ES-I3 (cell line): ENCODE measurements around the gene ABCA2.

ENCODE experiments used
- H3K36me3 ChIP-seq: 2 replicates; pipeline ENCODE4 v1.6.1; 2013; ENCODE audit warnings: mild to moderate bottlenecking, low read length, control low read depth, moderate library complexity; ENCODE audit not compliant: insufficient read depth
- H3K4me1 ChIP-seq: 2 replicates; pipeline ENCODE4 v1.6.1; 2013; ENCODE audit warnings: mild to moderate bottlenecking, control low read depth, low read length; ENCODE audit not compliant: insufficient read depth
- H3K9ac ChIP-seq: 2 replicates; pipeline ENCODE4 v1.6.1; 2013; ENCODE audit warnings: low read depth, mild to moderate bottlenecking, low read length, moderate library complexity
- H3K9me3 ChIP-seq: 2 replicates; pipeline ENCODE4 v1.6.1; 2013; ENCODE audit warnings: mild to moderate bottlenecking, low read length, moderate library complexity; ENCODE audit not compliant: control insufficient read depth, insufficient read depth

Gene ABCA2

DNA sequence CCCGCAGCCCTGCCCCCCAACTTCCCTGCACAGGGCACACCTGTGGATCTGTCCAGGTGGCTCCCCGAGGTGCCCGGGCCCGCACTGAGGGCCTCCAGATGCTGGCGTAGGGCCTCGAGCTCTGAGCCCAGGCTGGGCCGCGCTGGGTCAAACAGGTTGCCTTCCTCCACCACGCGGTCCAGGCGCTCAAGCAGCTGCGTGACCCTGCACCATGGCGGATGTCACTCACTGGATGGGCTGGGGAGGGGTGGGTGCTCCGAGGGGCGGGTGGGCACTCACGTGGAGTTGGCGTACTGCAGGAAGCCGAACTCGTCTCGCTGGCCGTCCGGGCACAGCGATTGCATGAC, 5.4 kb downstream of the ABCA2 start:
- Histone ChIP-seq H3K9me3 (no peaks in the 10 kb centered on the region), H3K36me3 (no peaks in the 10 kb centered on the region), H3K9ac (no peak overlapping the region), H3K4me1 (no peaks in the 10 kb centered on the region)

DNA sequence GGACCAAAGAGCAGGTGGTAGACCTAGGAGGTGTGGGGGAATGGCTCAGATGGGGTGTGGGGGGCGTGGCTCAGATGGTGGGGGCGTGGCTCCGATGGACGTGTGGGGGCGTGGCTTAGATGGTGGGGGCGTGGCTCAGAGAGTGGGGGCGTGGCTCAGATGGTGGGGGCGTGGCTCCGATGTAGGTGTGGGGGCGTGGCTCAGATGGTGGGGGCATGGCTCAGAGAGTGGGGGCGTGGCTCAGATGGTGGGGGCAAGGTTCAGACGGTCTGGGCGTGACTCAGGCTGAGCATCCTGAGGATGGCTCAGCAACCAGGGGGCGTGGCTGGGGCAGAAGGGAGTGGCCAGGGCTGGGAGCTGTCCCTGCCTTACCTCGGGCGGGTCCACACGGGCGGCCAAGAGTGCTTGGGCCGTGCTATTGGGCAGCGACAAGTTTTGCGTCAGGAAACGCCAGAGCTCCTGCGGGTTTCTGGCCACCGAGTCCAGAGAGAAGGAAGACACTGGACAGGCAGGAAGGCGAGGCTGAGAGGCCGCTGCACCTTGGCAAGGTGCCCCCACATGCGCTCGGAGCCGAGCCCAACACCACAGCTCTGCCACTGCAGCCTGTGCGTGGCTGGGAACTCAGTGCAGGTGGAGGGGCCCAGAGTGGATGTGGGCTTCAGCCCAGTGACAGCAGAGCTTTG, 5.9 kb downstream of the ABCA2 start:
- H3K36me3 ChIP-seq, result no peaks in the 10 kb centered on the region
- no peaks in the 10 kb centered on the region for H3K9me3 ChIP-seq
- no peaks in the 10 kb centered on the region for H3K4me1 ChIP-seq
- no peak overlapping the region for H3K9ac ChIP-seq

DNA sequence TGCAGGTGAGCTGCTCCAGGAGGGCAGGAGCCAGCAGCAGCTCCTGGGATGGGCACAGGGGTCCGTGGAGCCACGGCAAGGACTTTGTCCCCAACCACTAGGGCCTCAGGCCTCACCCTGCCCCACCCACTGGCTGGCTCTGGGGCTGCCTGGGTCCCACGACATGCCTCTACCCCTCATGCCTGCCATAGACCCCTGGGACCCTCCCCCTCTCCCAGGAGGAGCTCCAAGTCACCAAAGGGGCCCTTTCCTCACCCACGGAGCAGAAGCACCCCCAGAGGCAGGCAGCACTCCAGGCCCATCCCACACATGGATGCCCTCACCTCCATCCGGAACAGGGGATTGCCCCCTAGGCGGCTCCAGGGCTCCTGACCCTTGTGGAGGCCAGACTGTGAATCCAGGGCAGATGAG, 6.5 kb downstream of the ABCA2 start:
- Histone ChIP-seq H3K9ac (no peak overlapping the region), H3K9me3 (no peaks in the 10 kb centered on the region), H3K4me1 (no peaks in the 10 kb centered on the region), H3K36me3 (no peaks in the 10 kb centered on the region)

DNA sequence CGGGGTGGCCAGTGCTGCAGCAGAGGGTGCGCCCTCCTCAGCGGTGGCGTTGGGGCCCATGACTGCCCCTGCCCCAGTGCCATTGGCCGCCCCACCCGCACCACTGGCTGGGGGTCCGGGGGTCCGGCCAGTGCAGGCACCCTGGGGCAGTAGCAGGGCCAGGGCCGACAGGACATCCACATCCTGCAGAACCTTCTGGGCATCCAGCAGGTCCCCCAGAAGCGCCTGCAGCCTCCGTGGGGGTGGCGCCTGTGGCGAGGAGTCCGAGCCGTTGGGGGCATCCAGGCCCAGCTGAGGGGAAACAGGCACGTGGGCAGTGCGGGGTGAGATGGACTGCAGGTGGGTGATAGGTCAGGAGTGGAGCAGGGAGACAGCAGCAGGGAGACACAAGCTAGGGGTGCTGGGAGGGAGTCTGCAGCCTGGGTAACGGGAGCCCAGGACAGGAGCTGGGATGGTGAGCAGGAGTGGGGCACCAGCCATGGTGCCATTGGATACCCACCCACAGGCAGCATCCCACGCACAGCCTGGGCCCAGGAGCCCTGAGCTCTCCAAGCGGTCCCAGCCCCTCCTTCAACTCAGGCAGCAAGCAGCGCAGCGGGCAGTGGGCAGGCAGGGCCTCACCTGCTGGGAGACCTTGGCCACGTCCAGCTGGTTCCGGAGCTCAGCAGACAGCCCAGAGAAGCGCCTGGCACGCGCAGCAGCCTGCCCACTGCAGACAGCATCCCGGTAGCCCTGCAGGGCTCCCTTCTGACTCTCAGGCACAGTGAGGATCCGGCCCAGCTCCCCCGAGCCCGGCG, 7.1 kb downstream of the ABCA2 start:
- Histone ChIP-seq H3K36me3 (no peaks in the 10 kb centered on the region), H3K9ac (no peak overlapping the region), H3K4me1 (no peaks in the 10 kb centered on the region), H3K9me3 (no peaks in the 10 kb centered on the region)

DNA sequence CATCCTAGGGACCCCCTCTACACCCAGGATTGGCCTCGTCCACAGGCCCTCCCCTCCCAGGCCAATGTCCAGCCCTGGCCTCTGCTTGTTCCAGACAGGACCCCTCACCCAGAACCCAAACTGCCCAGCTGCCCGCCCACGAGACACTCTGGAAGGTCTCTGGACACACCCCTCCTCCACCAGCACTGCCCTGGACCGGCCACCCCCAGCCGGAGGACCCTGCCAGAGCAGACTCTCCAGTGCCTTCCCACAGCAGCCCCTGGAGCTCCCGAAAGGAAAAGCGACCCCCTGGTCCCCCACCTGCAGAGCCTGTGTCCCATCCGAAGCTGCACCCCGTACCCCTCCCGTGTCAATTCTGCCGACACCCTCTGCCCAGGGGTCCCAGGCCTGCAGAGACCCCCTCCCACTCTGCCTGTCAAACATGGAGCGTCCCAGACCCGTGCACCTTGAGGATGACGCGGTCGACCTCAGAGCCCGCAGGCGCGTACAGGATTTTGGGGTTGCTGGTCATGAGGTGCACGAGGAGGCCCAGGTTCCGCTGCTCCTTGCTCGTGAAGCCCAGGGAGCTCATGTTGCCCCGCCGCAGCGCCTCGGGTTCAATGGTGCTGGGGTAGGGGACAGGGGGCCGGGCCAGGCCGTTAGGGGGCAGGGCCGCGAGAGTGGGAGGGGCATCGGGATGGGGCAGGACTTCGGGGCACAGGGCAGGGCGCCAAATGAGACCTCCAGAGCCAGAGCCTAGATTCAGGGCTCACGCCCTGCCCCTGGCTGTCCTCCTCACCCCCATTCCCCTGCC, 8.0 kb downstream of the ABCA2 start:
- H3K9ac ChIP-seq, result no peak overlapping the region
- H3K9me3 ChIP-seq, result no peaks in the 10 kb centered on the region
- H3K4me1 ChIP-seq, result no peaks in the 10 kb centered on the region
- H3K36me3 ChIP-seq, result no peaks in the 10 kb centered on the region

DNA sequence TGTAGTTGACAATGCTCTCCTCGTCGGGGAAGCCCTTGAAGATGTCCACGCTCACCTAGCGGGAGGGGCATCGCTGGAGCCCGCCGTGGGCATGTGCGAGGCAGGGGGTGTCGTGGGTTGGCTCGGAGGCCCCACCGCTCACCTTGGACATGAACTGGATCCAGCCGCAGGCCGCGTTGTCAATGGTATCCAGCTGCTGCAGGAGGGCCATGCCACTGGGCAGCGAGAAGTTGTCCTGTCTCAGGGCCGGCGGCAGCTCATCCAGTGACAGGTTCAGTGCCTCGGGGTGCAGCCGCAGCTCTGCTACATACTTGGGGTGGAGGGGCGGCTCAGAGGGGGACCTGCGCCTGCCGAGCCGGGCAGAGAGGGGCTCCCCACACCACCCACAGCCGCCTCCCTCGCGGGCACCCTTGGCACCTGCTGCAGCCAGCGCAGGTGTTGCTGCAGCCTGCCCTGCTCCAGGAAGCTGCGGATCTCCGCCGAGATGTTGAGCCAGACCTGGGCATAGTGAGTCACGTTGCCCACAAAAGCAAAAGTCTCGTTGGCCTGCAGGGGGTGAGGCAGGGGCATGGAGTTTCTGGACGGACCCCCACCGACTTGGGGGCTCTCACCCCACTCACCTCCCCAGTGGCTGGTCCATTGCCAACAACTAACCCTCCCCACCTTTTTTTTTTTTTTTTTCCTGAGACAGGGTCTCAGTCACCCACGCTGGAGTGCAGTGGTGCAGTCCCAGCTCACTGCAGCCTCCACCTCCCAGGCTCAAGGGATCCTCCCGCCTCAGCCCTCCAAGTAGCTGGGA, 9.1 kb downstream of the ABCA2 start:
- Histone ChIP-seq H3K4me1 (no peaks in the 10 kb centered on the region), H3K36me3 (no peaks in the 10 kb centered on the region), H3K9me3 (no peaks in the 10 kb centered on the region), H3K9ac (no peak overlapping the region)

DNA sequence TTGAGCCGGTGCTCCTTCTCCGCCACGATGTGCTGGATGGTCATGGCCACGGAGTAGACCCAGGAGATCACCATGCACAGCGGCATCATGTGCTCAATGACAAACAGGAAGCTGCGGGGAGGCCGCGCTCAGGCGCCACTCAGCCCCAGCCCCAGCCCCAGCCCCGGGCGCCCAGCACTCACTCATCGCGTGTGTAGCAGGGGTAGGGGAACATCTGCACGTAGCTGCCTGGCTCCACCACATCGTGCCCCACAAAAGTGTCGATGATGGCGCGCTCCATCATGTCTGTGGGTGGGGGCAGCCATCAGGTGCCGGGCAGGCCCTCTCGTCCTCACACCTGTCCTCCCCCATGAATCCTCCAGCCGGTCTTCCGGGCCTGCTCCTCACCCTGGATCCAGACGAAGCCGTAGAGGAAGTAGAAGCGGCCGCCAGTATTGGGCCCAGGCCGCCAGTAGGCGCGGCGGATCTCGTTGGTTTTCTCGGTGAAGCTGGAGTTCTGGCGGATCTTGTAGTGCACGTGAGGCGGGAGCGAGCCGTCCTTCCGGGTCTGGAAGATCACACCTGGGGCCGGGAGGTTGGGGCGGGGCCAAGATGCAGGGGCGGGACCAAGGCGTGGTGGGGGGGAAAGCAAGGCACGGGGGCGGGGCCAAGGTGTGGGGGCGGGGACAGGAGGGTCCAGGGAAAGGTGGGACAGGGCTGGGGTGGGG, 10.1 kb downstream of the ABCA2 start:
- Histone ChIP-seq H3K4me1 (no peaks in the 10 kb centered on the region), H3K9me3 (no peaks in the 10 kb centered on the region), H3K36me3 (no peaks in the 10 kb centered on the region), H3K9ac (no peak overlapping the region)

DNA sequence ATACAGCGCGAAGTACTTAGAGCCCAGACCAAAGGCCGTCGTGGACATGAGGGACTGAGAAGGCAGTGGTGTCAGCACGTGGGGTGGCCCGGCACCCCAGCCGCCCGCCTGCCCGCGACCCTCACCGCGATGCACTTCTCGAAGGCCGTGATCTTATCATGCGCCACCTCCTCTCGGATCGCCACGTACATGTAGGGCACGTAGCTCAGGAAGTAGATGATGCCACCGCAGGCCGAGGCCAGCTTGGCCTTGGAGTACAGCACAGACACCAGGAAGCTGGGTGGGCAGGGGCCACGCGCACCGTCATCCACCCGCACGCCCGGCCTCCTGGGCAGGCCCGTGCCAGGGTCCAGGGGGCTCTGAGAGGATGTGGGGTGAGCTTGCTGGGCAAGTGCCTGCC, 11.0 kb downstream of the ABCA2 start:
- H3K9ac ChIP-seq, result no peak overlapping the region
- H3K4me1 ChIP-seq, result no peaks in the 10 kb centered on the region
- H3K9me3 ChIP-seq, result no peaks in the 10 kb centered on the region
- H3K36me3 ChIP-seq, result no peaks in the 10 kb centered on the region

DNA sequence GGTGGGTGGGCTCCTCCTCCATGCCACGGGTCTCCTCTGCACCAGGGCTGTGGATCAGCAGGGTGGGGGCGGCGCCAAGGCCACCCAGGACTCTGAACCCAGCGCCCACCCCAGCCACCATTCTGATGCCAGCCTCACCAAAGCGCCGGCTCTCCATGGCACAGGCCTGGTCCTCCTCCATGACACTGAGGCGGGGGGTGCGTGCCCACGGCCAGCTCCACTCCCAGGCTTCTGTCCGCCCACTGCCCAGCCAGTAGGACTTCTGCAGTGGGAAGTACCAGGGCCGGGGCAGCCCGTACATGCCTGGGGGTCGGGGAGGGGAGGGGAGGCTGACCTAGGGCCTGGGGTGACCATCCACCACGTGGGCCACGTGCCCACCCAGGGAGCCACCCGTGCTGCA, 11.6 kb downstream of the ABCA2 start:
- H3K9me3 ChIP-seq, result no peaks in the 10 kb centered on the region
- H3K9ac ChIP-seq, result no peak overlapping the region
- H3K36me3 ChIP-seq, result no peaks in the 10 kb centered on the region
- no peaks in the 10 kb centered on the region for H3K4me1 ChIP-seq

DNA sequence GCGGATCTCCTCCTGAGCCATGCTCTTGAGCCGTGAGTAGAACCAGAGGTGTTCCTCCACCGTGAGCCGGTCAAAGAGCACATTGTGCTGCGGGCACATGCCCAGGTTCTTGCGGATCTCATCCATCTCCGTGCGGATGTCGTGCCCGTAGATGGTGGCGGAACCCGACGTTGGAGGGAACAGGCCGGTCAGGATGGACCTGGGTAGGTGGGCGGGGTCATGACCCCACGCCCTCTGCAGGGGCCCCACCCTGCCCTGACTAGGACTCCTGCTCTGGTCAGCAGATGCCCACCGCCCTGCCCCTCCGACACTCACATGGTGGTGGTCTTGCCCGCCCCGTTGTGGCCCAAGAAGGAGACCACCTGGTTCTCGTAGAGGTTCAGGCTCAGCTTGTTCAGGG, 12.1 kb downstream of the ABCA2 start:
- Histone ChIP-seq H3K4me1 (no peaks in the 10 kb centered on the region), H3K9me3 (no peaks in the 10 kb centered on the region), H3K9ac (no peak overlapping the region), H3K36me3 (no peaks in the 10 kb centered on the region)

DNA sequence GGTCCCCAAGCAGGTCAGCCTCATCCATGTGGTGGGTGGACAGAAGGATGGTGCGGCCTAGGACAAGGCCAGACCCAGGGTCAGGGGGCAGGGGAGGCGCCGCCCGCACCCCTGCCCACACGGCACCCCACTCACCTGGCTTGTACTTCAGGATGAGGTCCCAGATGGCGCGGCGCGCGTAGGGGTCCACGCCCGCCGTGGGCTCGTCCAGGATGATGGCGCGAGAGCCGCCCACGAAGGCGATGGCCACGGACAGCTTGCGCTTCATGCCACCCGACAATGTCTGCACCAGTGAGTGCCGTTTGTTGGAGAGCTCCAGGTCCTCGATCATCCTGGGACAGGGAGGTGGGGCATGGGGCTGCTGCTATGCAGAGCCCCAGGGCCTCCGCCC, 12.5 kb downstream of the ABCA2 start:
- H3K4me1 ChIP-seq, result no peaks in the 10 kb centered on the region
- no peaks in the 10 kb centered on the region for H3K36me3 ChIP-seq
- H3K9me3 ChIP-seq, result no peaks in the 10 kb centered on the region
- H3K9ac ChIP-seq, result no peak overlapping the region

DNA sequence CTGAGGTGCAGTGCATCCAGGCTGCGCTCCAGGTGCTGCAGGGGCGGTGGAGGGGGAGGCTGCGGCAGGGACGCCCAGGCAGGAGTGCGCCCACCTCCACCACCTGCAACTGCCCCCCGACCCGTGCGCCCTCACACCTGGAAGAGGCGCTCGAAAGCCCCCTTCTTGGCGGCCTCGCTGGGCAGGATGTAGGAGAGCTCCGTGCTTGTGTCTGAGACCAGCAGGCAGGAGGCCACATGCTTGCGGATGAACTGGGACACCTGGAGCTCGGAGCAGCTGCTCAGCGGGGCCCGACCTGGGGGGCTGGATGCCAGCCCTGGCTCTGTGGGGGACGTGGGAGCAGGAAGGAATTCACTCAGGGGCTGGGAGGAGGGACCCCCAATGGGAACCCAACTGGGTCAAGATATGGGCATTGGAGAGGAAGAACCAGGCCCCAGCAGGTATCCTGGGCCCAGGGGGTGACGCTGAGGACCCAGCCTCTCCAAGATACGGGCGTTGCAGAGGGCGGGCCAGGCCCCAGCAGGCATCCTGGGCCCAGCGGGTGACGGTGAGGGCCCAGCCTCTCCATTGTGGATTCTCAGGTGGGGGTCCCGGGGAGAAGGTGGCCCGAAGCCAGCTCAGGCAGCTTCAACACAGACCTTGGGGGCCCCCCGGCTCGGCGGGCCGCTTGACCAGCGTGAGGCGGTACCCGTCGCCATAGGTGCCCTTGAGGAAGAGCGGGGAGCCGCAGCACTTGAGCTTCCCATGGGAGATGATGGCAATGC, 13.1 kb downstream of the ABCA2 start:
- Histone ChIP-seq H3K36me3 (no peaks in the 10 kb centered on the region), H3K9ac (no peak overlapping the region), H3K9me3 (no peaks in the 10 kb centered on the region), H3K4me1 (no peaks in the 10 kb centered on the region)

DNA sequence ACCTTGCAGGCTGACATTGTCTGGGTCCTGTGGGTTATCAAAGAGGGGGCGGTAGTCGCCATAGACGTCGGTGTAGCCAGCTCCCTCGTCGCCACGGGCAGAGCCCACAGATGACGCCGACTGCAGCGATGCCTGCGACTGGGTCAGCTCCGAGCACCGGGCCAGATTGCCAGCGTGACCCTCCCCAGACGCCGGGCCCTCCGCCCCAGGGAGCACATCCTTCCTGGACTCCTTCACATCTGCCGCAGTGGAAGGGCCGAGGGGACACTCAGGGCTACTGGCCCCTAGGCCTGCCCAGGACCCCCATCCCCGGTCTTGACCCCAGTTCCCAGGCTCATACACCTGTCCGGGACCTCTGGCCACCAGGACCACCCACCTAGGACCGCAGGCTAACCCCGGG, 13.9 kb downstream of the ABCA2 start:
- Histone ChIP-seq H3K9me3 (no peaks in the 10 kb centered on the region), H3K36me3 (no peaks in the 10 kb centered on the region), H3K4me1 (no peaks in the 10 kb centered on the region), H3K9ac (no peak overlapping the region)
